GM12872 (cell line): Measurements from ENCODE around the gene KCNK7.

ENCODE experiments used
- TF ChIP-seq, protein P1 (sequence below): IDR thresholded peaks from 3 replicates; pipeline ENCODE4 v1.5.1; 2011; ENCODE audit warnings: low read depth, mild to moderate bottlenecking, low read length, moderate library complexity; ENCODE audit not compliant: insufficient read depth

Gene KCNK7

GRCh38 chr11:65595543-65596281 is at the start of gene KCNK7:
Gene KCNK7, minus strand, starts transcription at chr11:65595800. Its CDS starts 28 bp downstream, at chr11:65595772.
- TF ChIP-seq, protein P1, sequence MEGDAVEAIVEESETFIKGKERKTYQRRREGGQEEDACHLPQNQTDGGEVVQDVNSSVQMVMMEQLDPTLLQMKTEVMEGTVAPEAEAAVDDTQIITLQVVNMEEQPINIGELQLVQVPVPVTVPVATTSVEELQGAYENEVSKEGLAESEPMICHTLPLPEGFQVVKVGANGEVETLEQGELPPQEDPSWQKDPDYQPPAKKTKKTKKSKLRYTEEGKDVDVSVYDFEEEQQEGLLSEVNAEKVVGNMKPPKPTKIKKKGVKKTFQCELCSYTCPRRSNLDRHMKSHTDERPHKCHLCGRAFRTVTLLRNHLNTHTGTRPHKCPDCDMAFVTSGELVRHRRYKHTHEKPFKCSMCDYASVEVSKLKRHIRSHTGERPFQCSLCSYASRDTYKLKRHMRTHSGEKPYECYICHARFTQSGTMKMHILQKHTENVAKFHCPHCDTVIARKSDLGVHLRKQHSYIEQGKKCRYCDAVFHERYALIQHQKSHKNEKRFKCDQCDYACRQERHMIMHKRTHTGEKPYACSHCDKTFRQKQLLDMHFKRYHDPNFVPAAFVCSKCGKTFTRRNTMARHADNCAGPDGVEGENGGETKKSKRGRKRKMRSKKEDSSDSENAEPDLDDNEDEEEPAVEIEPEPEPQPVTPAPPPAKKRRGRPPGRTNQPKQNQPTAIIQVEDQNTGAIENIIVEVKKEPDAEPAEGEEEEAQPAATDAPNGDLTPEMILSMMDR, result no peak

GRCh38 chr11:65644837-65645236 is 49.2 kb upstream of the KCNK7 start:
- TF ChIP-seq, protein P1, result no peak

DNA sequence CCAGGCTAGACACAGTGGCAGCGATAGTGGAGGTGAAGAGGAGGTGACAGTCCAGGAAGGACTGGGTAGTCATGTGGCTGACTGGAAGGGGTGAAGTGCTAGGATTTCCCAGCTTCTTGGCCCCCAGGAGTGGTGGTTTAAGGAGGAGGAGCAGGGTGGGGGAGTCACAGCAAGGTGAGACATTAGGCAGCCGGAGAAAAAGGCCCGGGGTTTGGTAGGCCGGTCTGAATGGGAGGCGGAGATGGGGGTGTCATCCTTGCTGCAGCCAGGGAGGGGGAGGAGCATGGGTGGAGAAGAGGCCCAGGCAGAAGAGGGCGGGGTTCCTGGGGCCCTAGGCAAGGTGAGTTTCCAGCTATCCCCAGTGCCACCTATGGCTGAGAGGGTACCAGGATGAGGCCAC is 48.4 kb upstream of the KCNK7 start:
- TF ChIP-seq, protein P1, result no peak

- TF ChIP-seq, protein P1, result no peak
Measured at GRCh38 chr11:65642014-65642671, 46.5 kb upstream of the KCNK7 start.

GRCh38 chr11:65641297-65642013 is 45.9 kb upstream of the KCNK7 start:
- TF ChIP-seq, protein P1, result no peak

GRCh38 chr11:65640483-65641296 is 45.1 kb upstream of the KCNK7 start:
- TF ChIP-seq, protein P1, result no peak
